Body of pancreas (tissue), 4 donors: Measurements from ENCODE around the gene PTPRN.

ENCODE experiments used
- POLR2A ChIP-seq, 3 donors: fragments of 450-650 bp; IDR thresholded peaks; one replicate each; pipeline ENCODE4 v1.6.1; 2016; ENCODE audit warnings: antibody characterized with exemption in 3 of 3, mild to moderate bottlenecking in 2 of 3
- TF ChIP-seq, protein P1 (sequence below), 7 experiments: fragments of 450-650 bp in 4 of 7; fragments of 200-600 bp in 3 of 7; sonication (generic) in 3 of 7; IDR thresholded peaks; one replicate each; pipeline ENCODE4 v1.5.1; 2016 to 2019; ENCODE audit warnings: antibody characterized with exemption in 7 of 7

DNA sequence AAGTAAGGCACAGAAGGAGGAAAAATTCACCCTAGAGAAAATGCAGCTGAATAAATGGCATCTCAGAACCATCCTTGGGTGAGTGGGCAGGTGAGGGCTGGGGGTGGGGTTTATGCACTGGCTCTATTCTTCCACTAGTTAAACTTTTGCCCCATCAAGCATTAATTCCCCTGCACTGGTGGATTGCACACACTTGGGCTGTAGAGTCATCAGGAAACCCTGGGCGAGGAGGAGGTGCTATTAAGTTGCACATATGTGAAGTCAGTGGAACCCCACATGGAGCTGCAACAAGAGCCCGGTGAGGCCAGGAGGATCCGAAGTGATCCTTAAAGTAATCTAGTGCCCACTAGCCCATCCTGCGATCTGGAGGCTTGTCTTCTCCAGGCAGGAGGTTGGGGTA, 36.8 kb downstream of the PTPRN start:
- TF ChIP-seq, protein P1, sequence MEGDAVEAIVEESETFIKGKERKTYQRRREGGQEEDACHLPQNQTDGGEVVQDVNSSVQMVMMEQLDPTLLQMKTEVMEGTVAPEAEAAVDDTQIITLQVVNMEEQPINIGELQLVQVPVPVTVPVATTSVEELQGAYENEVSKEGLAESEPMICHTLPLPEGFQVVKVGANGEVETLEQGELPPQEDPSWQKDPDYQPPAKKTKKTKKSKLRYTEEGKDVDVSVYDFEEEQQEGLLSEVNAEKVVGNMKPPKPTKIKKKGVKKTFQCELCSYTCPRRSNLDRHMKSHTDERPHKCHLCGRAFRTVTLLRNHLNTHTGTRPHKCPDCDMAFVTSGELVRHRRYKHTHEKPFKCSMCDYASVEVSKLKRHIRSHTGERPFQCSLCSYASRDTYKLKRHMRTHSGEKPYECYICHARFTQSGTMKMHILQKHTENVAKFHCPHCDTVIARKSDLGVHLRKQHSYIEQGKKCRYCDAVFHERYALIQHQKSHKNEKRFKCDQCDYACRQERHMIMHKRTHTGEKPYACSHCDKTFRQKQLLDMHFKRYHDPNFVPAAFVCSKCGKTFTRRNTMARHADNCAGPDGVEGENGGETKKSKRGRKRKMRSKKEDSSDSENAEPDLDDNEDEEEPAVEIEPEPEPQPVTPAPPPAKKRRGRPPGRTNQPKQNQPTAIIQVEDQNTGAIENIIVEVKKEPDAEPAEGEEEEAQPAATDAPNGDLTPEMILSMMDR (IDR thresholded peaks at IDR 0.05) = no peak
- TF ChIP-seq POLR2A (IDR thresholded peaks at IDR 0.05) = no peak
